Fibroblast of lung (primary cell): Measurements from ENCODE around the gene NUDT22. TPM values are rescaled to one million over a fixed set of nuclear protein-coding genes. Genes with fewer than 3 reads are reported as not detected.
A peak's percentile ranks its signal among the peaks of the same experiment; 100 is the strongest.
"Not testable (repeated sequence)": the region's sequence is repeated elsewhere in the genome, so short reads cannot be mapped to it uniquely, and the experiment has no call there.

ENCODE experiments used
- DNase-seq, 2 donors: peaks; one replicate each; pipeline versions ENCODE4 v3.0.0 to v3.0.0-alpha.2; 2010; ENCODE audit warnings: low read depth in 2 of 2
- H2AFZ ChIP-seq: 2 replicates; pipeline ENCODE4 v1.5.1; 2012; ENCODE audit warnings: low read length, control low read depth, inconsistent platforms
- H3K27ac ChIP-seq: 2 replicates; pipeline ENCODE4 v1.5.1; 2011; ENCODE audit warnings: low read length, control low read depth; ENCODE audit not compliant: insufficient read depth
- H3K27me3 ChIP-seq: 2 replicates; pipeline ENCODE4 v1.5.1; 2011; ENCODE audit warnings: mild to moderate bottlenecking, low read length; ENCODE audit not compliant: control insufficient read depth, insufficient read depth
- H3K36me3 ChIP-seq: 2 replicates; pipeline ENCODE4 v1.5.1; 2011; ENCODE audit warnings: low read length; ENCODE audit not compliant: control insufficient read depth, insufficient read depth
- H3K4me1 ChIP-seq: 2 replicates; pipeline ENCODE4 v1.5.1; 2011; ENCODE audit warnings: low read length; ENCODE audit not compliant: control insufficient read depth, insufficient read depth; ENCODE audit errors: extremely low read depth
- H3K4me2 ChIP-seq: 2 replicates; pipeline ENCODE4 v1.5.1; 2011; ENCODE audit warnings: low read length, control low read depth; ENCODE audit not compliant: insufficient read depth; ENCODE audit errors: extremely low read depth
- H3K4me3 ChIP-seq, 4 experiments: fragments of 200-600 bp in 1 of 4; sonication (generic) in 1 of 4; replicated peaks in 1 of 4; 2 replicates each; pipeline ENCODE4 v1.5.1; 2011 to 2016; ENCODE audit warnings: low read length in 4 of 4, low read depth in 3 of 4, mild to moderate bottlenecking in 3 of 4, control low read depth in 2 of 4, inconsistent platforms in 1 of 4, mixed read lengths in 1 of 4; ENCODE audit not compliant: insufficient read depth in 1 of 4; ENCODE audit errors: control extremely low read depth in 1 of 4
- H3K79me2 ChIP-seq: 2 replicates; pipeline ENCODE4 v1.5.1; 2012; ENCODE audit warnings: mild to moderate bottlenecking, low read length, inconsistent platforms; ENCODE audit not compliant: control insufficient read depth, insufficient read depth
- H3K9ac ChIP-seq: 2 replicates; pipeline ENCODE4 v1.5.1; 2011; ENCODE audit warnings: mild to moderate bottlenecking, low read length, control low read depth; ENCODE audit not compliant: insufficient read depth
- H3K9me3 ChIP-seq: 2 replicates; pipeline ENCODE4 v1.5.1; 2012; ENCODE audit warnings: low read depth, low read length; ENCODE audit not compliant: control insufficient read depth, insufficient read depth
- H4K20me1 ChIP-seq: 2 replicates; pipeline ENCODE4 v1.5.1; 2011; ENCODE audit warnings: low read length; ENCODE audit not compliant: control insufficient read depth, insufficient read depth; ENCODE audit errors: extremely low read depth
- EZH2 ChIP-seq: IDR thresholded peaks from 2 replicates; pipeline ENCODE4 v1.5.1; 2012; ENCODE audit warnings: low read length, control low read depth, mild to moderate bottlenecking; ENCODE audit errors: missing control alignments
- polyA plus RNA-seq, 2 donors: library from polyadenylated mRNA; depleted of rRNA in 1 of 2; stranded (reverse) in 1 of 2; unstranded in 1 of 2; fragments of >200 nt; gene quantifications; 2 replicates each; pipeline ENCODE4 v1.2.1, GENCODE V29; 2011 to 2012; ENCODE audit warnings: missing spikeins in 1 of 2
- total RNA-seq: library from RNA; depleted of rRNA; stranded (reverse); fragments of >200 nt; gene quantifications from 2 replicates; pipeline ENCODE4 v1.2.1, GENCODE V29; 2014
- TF ChIP-seq, protein P1 (sequence below), 2 donors: IDR thresholded peaks in 1 of 2; conservative IDR thresholded peaks in 1 of 2; 1 replicate in 1 of 2; 2 replicates in 1 of 2; pipeline ENCODE4 v1.5.1; 2011 to 2012; ENCODE audit warnings: low read length in 2 of 2, control low read depth in 1 of 2, inconsistent platforms in 1 of 2, low read depth in 1 of 2, mild to moderate bottlenecking in 1 of 2

The NUDT22 gene
- total and polyA plus RNA-seq, 2 donors (not counting 1 experiment from before 2014, with no cell fraction given): 18.5 to 71.5 TPM

DNA sequence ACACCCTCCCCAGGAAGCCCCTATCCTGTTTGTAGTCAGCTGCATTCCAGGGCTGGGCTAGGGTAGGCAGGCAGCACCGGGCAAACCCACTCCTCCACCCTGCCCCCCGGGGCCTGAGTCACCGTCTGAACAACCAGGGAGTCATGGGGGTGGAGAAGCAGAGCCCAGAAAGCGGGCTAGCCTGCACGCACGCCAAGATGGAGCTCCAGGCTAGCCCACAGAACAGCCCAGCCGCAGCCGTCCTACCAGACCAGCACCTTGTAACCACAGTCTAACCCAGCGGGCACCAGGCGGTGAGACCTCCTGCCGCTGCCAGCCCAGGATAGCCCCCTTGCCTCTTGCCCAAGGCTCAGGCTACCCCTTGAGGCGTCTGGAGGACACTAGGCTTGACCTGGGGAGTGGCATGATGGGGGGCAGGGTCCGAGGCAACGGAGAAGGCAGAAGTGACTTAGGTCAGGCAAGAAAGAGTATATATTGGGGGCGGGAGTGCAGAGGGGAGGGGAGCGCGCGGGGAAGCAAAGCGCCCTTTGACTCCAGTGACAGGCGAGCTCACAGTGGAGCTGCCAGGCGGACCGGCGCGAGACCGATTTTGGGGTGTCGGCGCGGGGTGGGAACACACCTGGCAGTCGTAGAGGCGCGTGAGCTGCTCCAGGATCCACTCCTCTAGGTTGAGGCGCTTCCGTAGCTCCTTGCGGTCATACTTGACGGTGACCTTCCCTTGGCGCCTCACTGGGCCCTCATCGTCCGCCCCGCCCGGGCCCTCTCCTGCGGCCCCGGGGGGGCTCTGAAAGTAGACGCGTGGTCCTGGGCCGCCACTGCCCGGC, 19.9 kb downstream of the NUDT22 start:
- H3K36me3 ChIP-seq: peaks cover 4% of the 10 kb centered on the region
- no peaks in the 10 kb centered on the region for H4K20me1 ChIP-seq
- TF ChIP-seq EZH2: no peak
- TF ChIP-seq, protein P1, sequence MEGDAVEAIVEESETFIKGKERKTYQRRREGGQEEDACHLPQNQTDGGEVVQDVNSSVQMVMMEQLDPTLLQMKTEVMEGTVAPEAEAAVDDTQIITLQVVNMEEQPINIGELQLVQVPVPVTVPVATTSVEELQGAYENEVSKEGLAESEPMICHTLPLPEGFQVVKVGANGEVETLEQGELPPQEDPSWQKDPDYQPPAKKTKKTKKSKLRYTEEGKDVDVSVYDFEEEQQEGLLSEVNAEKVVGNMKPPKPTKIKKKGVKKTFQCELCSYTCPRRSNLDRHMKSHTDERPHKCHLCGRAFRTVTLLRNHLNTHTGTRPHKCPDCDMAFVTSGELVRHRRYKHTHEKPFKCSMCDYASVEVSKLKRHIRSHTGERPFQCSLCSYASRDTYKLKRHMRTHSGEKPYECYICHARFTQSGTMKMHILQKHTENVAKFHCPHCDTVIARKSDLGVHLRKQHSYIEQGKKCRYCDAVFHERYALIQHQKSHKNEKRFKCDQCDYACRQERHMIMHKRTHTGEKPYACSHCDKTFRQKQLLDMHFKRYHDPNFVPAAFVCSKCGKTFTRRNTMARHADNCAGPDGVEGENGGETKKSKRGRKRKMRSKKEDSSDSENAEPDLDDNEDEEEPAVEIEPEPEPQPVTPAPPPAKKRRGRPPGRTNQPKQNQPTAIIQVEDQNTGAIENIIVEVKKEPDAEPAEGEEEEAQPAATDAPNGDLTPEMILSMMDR (conservative IDR thresholded peaks at IDR 0.05 in 1 of 2, IDR thresholded peaks at IDR 0.05 in 1 of 2; ENCODE audit: low read depth in 1 of 2, low read length in 2 of 2): no peak
- H3K79me2 ChIP-seq: peaks cover 38% of the 10 kb centered on the region
- peak overlapping the region; percentile 79 for H3K9ac ChIP-seq
- no peaks in the 10 kb centered on the region for H3K27me3 ChIP-seq
- peak overlapping the region; percentile 86 to 97 (median 94) for H3K4me3 ChIP-seq
- H2AFZ ChIP-seq: no peak overlapping the region
- peaks cover 20% of the 10 kb centered on the region for H3K4me1 ChIP-seq
- peak overlapping the region; percentile 85 for H3K27ac ChIP-seq
- DNase-seq: peak; percentile 83 to 95
- H3K9me3 ChIP-seq: no peaks in the 10 kb centered on the region
- peak overlapping the region; percentile 92 for H3K4me2 ChIP-seq

DNA sequence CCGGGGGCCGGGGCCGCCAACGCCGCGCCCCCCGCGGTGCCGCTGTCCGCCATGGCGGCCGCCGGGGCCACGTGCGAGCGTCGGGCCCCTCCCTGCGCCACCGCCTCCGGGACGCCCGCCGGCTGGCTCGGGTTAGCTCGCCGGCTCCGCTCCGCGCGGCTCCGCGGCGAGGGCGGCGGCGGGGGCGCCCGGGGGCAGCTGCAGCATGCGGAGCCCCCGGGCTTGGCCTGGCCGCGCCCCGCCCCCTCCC, 20.5 kb downstream of the NUDT22 start:
- H3K27ac ChIP-seq: not testable (repeated sequence)
- H3K9ac ChIP-seq: peak overlapping the region; percentile 79

DNA sequence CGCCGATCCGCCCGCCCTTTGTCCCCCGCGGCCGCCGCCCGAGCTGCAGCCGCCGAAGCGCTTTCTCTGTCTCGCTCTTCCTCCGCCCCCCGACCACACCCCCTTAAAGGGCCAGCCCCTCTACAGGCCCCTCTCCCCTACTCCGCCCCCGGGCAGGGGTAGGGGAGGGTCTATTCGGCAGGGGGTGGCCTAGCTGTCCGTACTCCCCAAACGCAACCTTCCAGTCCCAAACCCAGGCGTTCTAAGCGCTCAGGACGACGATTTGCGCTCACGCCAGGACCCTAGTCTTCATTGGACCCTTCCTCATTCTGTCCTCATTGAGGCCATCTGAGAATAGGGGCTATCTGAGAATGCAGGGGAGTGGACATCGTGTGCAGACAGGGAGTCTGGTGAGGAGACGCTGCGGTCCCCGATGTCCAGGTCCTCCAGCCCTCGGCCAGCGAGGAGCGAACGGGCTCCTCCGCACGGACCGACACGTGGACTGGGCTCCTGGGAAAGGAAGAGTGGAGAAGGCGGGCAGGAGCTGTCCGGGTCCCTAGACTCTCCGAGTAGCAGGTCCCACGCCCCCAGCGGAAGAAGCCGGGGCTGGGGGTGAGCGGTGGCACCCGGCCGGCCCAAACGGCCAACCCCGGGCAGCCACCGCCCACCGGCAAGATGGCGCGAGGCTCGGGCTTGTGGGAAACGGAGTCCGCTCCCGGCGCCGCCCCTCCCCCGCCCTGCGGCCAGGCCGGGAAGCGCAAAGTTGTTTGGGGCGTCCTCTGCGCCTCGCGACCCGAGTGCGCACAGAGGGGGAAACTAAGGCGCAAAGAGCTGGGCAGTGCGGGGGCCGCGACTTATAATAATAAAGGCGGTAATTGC, 21.0 kb downstream of the NUDT22 start, which contains the start of gene PPP1R14B:
TSS of gene PPP1R14B (minus strand) at position 73 of the 858 bp plus-strand sequence. CDS start 270 bp downstream, outside the sequence.
- peak within 1 kb of the TSS; percentile 86 to 97 (median 94) for H3K4me3 ChIP-seq
- H3K27ac ChIP-seq: peak within 1 kb of the TSS; percentile 88
- H3K9ac ChIP-seq: peak within 1 kb of the TSS; percentile 79
- peaks cover 43% of the 10 kb centered on the region for H3K79me2 ChIP-seq
- H3K4me2 ChIP-seq: peak within 1 kb of the TSS; percentile 99
- H3K9me3 ChIP-seq: no peaks in the 10 kb centered on the region
- peaks cover 20% of the 10 kb centered on the region for H3K4me1 ChIP-seq
- H4K20me1 ChIP-seq: no peaks in the 10 kb centered on the region
- peaks cover 4% of the 10 kb centered on the region for H3K36me3 ChIP-seq
- no peak for TF ChIP-seq EZH2
- TF ChIP-seq, protein P1 (conservative IDR thresholded peaks at IDR 0.05 in 1 of 2, IDR thresholded peaks at IDR 0.05 in 1 of 2; ENCODE audit: low read depth in 1 of 2, low read length in 2 of 2): no peak
- H3K27me3 ChIP-seq: no peaks in the 10 kb centered on the region
- peak; percentile 77 to 85 for DNase-seq
- peak within 1 kb of the TSS; percentile 85 for H2AFZ ChIP-seq

More for the DNA sequence above, 20.5 kb downstream of the NUDT22 start:
- H3K4me2 ChIP-seq, H4K20me1 ChIP-seq, DNase-seq, H3K9me3 ChIP-seq, H3K27me3 ChIP-seq, H3K36me3 ChIP-seq, H2AFZ ChIP-seq: not testable (repeated sequence)
- H3K4me1 ChIP-seq: peaks cover 20% of the 10 kb centered on the region
- peak overlapping the region in 2 of 4 experiments; percentile 92 to 97 for H3K4me3 ChIP-seq
- H3K79me2 ChIP-seq: peaks cover 39% of the 10 kb centered on the region
